Measurements from ENCODE around the gene TJP1.

- TF ChIP-seq EZH2phosphoT487 (IDR thresholded peaks at IDR 0.05; ENCODE audit: insufficient read depth, low read depth) = no peak
- no peak for TF ChIP-seq EZH2 (IDR thresholded peaks at IDR 0.05; ENCODE audit: insufficient read depth, poor library complexity, severe bottlenecking)
These were observed 132.8 kb downstream of the TJP1 start for GRCh38 chr15:29689287-29689986.

All from GM23248 (cell line).